ENCODE measurements around the gene PHB1.
"Not testable (repeated sequence)": the region's sequence is repeated elsewhere in the genome, so short reads cannot be mapped to it uniquely, and the experiment has no call there.

The PHB1 gene

GRCh38 chr17:49372425-49372824, 42.3 kb downstream of the PHB1 start:
- no peak for DNase-seq

DNA sequence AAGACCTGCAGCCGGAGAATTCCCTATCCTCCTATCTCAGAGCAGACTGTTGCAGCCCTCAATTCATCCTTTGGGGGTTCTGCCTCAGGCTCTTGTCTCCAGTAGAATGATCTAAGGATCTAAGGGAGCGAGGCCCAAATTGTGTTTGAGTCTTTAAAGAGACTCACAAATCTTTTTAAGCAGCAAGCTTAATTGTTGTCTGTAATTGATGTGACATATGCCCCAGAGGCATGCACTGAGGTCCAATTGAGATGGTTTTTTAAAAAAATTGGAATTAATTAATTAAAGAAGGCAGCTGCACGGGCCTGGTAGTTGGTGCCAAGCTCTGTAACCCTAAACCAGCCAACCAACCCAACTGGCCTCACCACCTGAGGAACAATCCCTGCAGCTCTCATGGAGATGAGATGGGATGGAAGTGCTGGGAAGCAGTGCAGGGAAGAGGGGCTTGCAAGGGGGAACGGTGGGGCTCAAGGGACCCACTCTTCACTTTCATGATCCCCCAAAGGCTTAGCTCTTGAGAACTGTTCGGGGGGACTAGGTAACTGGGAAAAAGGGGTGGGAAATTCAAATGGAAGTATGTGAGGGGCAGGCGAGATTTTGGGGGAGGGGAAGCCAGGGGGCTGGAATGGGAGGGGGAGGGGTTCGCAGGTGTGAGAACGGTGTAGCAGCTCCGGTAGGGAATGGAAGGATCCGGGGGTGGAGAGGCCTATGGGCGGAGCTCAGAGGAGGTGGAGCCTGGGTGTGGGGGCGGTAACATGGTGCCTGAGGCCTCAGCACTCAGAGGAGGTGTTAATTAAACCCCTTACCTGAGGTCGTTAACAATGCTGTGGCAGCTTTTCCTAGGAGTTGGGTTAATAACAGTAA, 43.5 kb downstream of the PHB1 start:
- DNase-seq = no peak

- DNase-seq = no peak
Observed at GRCh38 chr17:49369760-49370159, 44.9 kb downstream of the PHB1 start.

- DNase-seq = no peak
Observed at GRCh38 chr17:49369089-49369488, 45.6 kb downstream of the PHB1 start.

DNA sequence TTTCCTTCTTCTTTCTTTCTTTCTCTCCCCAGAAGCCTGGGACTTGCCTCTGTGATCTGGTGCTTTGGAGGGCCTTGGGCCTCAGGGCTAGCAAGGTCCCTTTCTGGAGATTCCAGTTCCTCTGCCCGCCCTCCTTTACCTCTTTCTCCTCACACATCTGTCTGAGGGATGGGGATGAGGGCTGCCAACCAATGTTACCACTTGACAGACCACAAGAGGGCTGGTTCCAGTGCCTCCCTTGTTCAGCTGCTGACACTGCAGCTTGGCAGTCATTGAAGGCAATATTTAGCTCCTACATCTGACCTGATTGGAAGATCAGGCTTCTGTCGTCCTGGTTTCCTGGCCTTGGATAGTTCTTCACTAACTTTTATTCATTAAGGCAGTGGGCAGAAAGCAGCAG, 49.0 kb downstream of the PHB1 start:
- DNase-seq = no peak

- DNase-seq = not testable (repeated sequence)
Observed at GRCh38 chr17:49365126-49365525, 49.6 kb downstream of the PHB1 start.

DNA sequence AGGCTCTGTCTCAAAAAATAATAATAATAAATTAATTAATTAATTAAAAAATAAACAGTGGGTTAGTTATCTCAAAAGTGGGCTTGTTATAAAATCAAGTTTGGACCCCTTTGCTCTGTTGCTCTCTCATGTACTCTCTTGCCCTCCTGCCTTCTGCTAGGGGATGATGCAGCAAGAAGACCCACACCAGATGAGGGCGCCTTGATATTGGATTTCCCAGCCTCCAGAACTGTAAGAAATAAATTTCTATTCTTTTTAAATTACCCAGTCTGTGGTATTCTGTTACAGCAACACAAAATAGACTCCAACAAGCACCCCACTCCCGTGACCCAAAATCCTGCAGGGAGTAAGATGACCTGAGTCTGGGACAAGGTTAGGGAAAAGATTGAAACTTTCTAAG, 50.6 kb downstream of the PHB1 start:
- no peak for DNase-seq

DNA sequence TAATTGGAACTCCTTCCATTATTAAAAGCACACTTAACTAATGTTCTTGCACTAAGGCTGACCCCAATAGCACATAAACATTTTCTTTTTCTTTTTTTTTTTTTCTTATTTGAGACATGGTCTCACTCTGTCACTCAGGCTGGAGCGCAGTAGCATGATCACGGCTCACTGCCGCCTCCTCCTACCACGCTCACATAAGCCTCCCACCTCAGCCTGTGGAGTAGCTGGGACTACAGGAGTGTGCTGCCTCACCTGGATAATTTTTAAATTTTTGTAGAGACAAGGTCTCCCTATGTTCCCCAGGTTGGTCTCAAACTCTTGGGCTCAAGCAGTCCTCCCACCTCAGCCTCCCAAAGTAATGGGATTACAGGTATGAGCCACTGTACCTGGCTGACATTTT, 51.4 kb downstream of the PHB1 start:
- DNase-seq = no peak

DNA sequence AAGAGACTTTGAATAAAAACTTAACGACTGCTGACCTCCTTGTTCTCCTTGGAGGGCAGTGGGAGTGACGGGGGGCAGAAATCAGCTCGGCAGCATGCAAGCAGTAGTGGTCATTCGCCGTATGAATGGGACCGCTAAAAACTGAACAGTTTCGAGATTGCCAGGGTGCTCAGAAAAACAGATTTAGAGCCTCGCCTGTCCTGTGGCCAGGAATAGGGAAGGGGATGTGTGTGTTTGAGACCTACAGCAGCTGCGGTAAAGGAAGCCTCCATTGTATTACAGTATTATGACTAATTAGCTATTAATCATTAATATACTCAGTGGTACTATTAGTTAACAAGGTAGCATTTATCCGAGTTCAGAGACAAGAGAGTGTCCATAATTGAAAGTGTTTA, 52.0 kb downstream of the PHB1 start:
- DNase-seq = no peak

GRCh38 chr17:49361902-49362722, 52.6 kb downstream of the PHB1 start, which contains the start of gene ZNF652:
ZNF652 (minus strand) TSS chr17:49362250; CDS start chr17:49317725, 44,525 bp downstream.
- DNase-seq = no peak

DNA sequence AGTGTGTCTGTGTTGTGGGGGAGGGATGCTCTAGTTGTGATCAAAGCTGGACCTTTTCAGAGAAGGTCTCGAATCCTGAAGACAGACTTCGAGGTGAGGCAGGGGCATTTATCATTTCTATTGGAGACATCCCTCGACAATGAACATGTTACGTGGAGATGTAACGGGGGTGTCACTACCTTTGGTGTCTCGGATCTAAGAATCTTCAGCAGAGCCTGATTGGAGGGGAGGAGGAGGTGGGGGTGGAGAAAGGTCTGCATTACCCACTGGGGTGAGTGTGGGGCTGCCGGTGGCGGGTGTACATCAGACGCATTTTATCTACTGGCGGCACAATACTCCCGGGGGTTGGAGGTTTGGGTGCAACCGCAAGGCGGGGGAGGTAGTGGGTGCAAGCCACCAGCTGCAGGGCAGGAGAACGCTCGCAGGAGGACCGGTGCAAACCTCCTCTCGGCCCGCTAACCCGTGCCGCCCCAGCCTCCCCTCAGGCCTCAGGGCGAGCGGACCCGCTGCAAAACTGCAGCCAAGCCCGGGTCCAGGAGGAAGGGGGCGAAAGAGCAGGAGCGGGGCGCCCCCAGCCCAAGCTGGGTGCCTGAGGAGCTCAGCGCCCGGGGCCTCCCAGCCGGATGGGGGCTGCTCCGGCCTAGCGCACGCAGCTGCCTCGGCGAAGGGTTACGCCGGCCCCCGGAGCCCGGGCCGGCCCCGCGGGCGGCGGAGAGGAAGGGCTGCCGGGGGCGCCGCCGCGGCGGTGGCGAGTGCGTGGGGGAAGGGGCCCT, 53.4 kb downstream of the PHB1 start:
- DNase-seq = no peak

GRCh38 chr17:49360796-49361128, 53.9 kb downstream of the PHB1 start:
- no peak for DNase-seq

- no peak for DNase-seq
Observed at GRCh38 chr17:49359990-49360795, 54.5 kb downstream of the PHB1 start.

GRCh38 chr17:49358641-49359247, 55.9 kb downstream of the PHB1 start:
- no peak for DNase-seq

GRCh38 chr17:49357516-49357915, 57.2 kb downstream of the PHB1 start:
- no peak for DNase-seq

GRCh38 chr17:49356320-49356719, 58.4 kb downstream of the PHB1 start:
- no peak for DNase-seq
